GM20431 (cell line): ENCODE results near the gene THAP7.

Experiments
- in situ Hi-C: fragments of 300-500 bp; cut with MseI, MboI; formaldehyde crosslinking; loops from one replicate; pipeline ENCODE4 v1.15.0; 2020; ENCODE audit warnings: low sequenced_read_pairs; ENCODE audit not compliant: unreplicated experiment

Gene THAP7

GRCh38 chr22:20953342-20953608 is 48.6 kb downstream of the THAP7 start:
- in situ Hi-C loops: no loop called here

GRCh38 chr22:20952544-20953341 is 49.2 kb downstream of the THAP7 start:
- in situ Hi-C loops: no loop called here

GRCh38 chr22:20951932-20952380 is 50.0 kb downstream of the THAP7 start:
- in situ Hi-C loops: no loop called here

GRCh38 chr22:20951151-20951931 is 50.6 kb downstream of the THAP7 start:
- in situ Hi-C loops: no loop called here

- in situ Hi-C loops: no loop called here
These were observed 52.2 kb downstream of the THAP7 start for GRCh38 chr22:20949698-20950183.
